HEK293 (cell line): ENCODE results near the gene UNC13A.

Experiments used
- CTCF ChIA-PET: fragments of 350-600 bp; formaldehyde crosslinking; extraction: SDS; loops from one replicate; lab custom pipeline; 2021; ENCODE audit warnings: antibody characterized with exemption; lab: Yijun Ruan, JAX
- POLR2A ChIA-PET: fragments of 300-600 bp; formaldehyde crosslinking; extraction: SDS; loops from one replicate; lab custom pipeline; 2020; ENCODE audit warnings: antibody characterized with exemption, inconsistent platforms; lab: Yijun Ruan, JAX
- H3K27ac ChIP-seq: fragments of 200-500 bp; sonication (Bioruptor generic); 2 replicates; pipeline ENCODE4 v1.5.1; 2014; ENCODE audit warnings: low read depth, low read length, control low read depth, inconsistent platforms; ENCODE audit errors: extremely low read depth
- H3K36me3 ChIP-seq, 2 experiments: fragments of 200-500 bp in 1 of 2; sonication (Bioruptor generic) in 1 of 2; 1 replicate in 1 of 2; 2 replicates in 1 of 2; pipeline ENCODE4 v1.5.1; 2014 to 2017; ENCODE audit warnings: inconsistent platforms in 2 of 2, low read length in 2 of 2; ENCODE audit not compliant: control insufficient read depth in 2 of 2, insufficient read depth in 1 of 2
- H3K4me1 ChIP-seq: fragments of 200-500 bp; sonication (Bioruptor generic); 2 replicates; pipeline ENCODE4 v1.5.1; 2014; ENCODE audit warnings: mild to moderate bottlenecking, low read length, inconsistent platforms; ENCODE audit not compliant: control insufficient read depth, insufficient read depth
- H3K4me3 ChIP-seq: 2 replicates; pipeline ENCODE4 v1.5.1; 2011; ENCODE audit warnings: low read depth, mild to moderate bottlenecking, control low read depth, low read length, moderate library complexity
- H3K9me3 ChIP-seq: fragments of 200-500 bp; sonication (Bioruptor generic); 2 replicates; pipeline ENCODE4 v1.5.1; 2014; ENCODE audit warnings: low read depth, low read length, inconsistent platforms; ENCODE audit not compliant: control insufficient read depth, insufficient read depth
- KLF9 ChIP-seq: fragments of 450-650 bp; formaldehyde crosslinking; IDR thresholded peaks from 2 replicates; pipeline ENCODE4 v1.5.1; 2016; ENCODE audit warnings: missing biosample characterization, missing genetic modification characterization, low read depth
- RBAK ChIP-seq: fragments of 450-650 bp; formaldehyde crosslinking; IDR thresholded peaks from 2 replicates; pipeline ENCODE4 v1.5.1; 2016; ENCODE audit warnings: missing biosample characterization, missing genetic modification characterization
- SCRT1 ChIP-seq: fragments of 450-650 bp; formaldehyde crosslinking; IDR thresholded peaks from 2 replicates; pipeline ENCODE4 v1.5.1; 2016; ENCODE audit warnings: missing biosample characterization, missing genetic modification characterization, borderline replicate concordance
- ZBTB17 ChIP-seq: fragments of 450-650 bp; formaldehyde crosslinking; IDR thresholded peaks from 2 replicates; pipeline ENCODE4 v1.5.1; 2016; ENCODE audit warnings: missing biosample characterization, missing genetic modification characterization
- ZEB2 ChIP-seq: fragments of 450-650 bp; formaldehyde crosslinking; IDR thresholded peaks from 2 replicates; pipeline ENCODE4 v1.5.1; 2016; ENCODE audit warnings: missing biosample characterization, missing genetic modification characterization
- ZNF239 ChIP-seq: fragments of 450-650 bp; formaldehyde crosslinking; IDR thresholded peaks from 2 replicates; pipeline ENCODE4 v1.5.1; 2016; ENCODE audit warnings: missing biosample characterization, missing genetic modification characterization
- ZNF248 ChIP-seq: fragments of 450-650 bp; formaldehyde crosslinking; IDR thresholded peaks from 2 replicates; pipeline ENCODE4 v1.5.1; 2017; ENCODE audit warnings: missing biosample characterization, missing genetic modification characterization
- ZNF366 ChIP-seq: fragments of 450-650 bp; formaldehyde crosslinking; conservative IDR thresholded peaks from 2 replicates; pipeline ENCODE4 v1.5.1; 2016; ENCODE audit warnings: missing biosample characterization, missing genetic modification characterization
- ZNF529 ChIP-seq: fragments of 450-650 bp; formaldehyde crosslinking; IDR thresholded peaks from 2 replicates; pipeline ENCODE4 v1.5.1; 2017; ENCODE audit warnings: missing genetic modification characterization, missing biosample characterization; ENCODE audit not compliant: insufficient replicate concordance
- ZNF548 ChIP-seq: fragments of 450-650 bp; formaldehyde crosslinking; IDR thresholded peaks from 2 replicates; pipeline ENCODE4 v1.5.1; 2016; ENCODE audit warnings: missing biosample characterization, missing genetic modification characterization
- ZNF555 ChIP-seq: fragments of 450-650 bp; formaldehyde crosslinking; conservative IDR thresholded peaks from 2 replicates; pipeline ENCODE4 v1.5.1; 2017; ENCODE audit warnings: missing biosample characterization, mild to moderate bottlenecking, missing genetic modification characterization, inconsistent platforms
- ZNF571 ChIP-seq: fragments of 450-650 bp; formaldehyde crosslinking; IDR thresholded peaks from 2 replicates; pipeline ENCODE4 v1.5.0; 2017; ENCODE audit warnings: missing biosample characterization, missing genetic modification characterization
- ZNF585B ChIP-seq: fragments of 450-650 bp; formaldehyde crosslinking; IDR thresholded peaks from 2 replicates; pipeline ENCODE4 v1.5.1; 2016; ENCODE audit warnings: missing biosample characterization, missing genetic modification characterization
- ZNF624 ChIP-seq: fragments of 450-650 bp; formaldehyde crosslinking; IDR thresholded peaks from 2 replicates; pipeline ENCODE4 v1.5.1; 2017; ENCODE audit warnings: missing biosample characterization, missing genetic modification characterization
- ZNF626 ChIP-seq: fragments of 450-650 bp; sonication (Bioruptor Pico); formaldehyde crosslinking; IDR thresholded peaks from 2 replicates; pipeline ENCODE4 v1.5.1; 2018; ENCODE audit warnings: missing biosample characterization, missing genetic modification characterization, inconsistent platforms
- ZNF654 ChIP-seq: fragments of 450-650 bp; formaldehyde crosslinking; IDR thresholded peaks from 2 replicates; pipeline ENCODE4 v1.5.1; 2016; ENCODE audit warnings: low read depth, missing biosample characterization, missing genetic modification characterization
- ZNF670 ChIP-seq: fragments of 450-650 bp; formaldehyde crosslinking; IDR thresholded peaks from 2 replicates; pipeline ENCODE4 v1.5.1; 2016; ENCODE audit warnings: missing biosample characterization, missing genetic modification characterization, low read depth
- ZNF677 ChIP-seq: fragments of 450-650 bp; IDR thresholded peaks from 2 replicates; pipeline ENCODE4 v1.5.0; 2018; ENCODE audit warnings: missing biosample characterization, mild to moderate bottlenecking, missing genetic modification characterization, moderate library complexity
- TF ChIP-seq, protein P1 (sequence below): fragments of 450-650 bp; formaldehyde crosslinking; IDR thresholded peaks from 2 replicates; pipeline ENCODE4 v1.5.1; 2016; ENCODE audit warnings: missing biosample characterization, missing genetic modification characterization
- TF ChIP-seq, protein P2 (sequence below): fragments of 450-650 bp; formaldehyde crosslinking; IDR thresholded peaks from 2 replicates; pipeline ENCODE4 v1.5.1; 2016; ENCODE audit warnings: missing biosample characterization, missing genetic modification characterization
- TF ChIP-seq, protein P3 (sequence below): fragments of 450-650 bp; formaldehyde crosslinking; IDR thresholded peaks from 2 replicates; pipeline ENCODE4 v1.5.1; 2016; ENCODE audit warnings: missing biosample characterization, missing genetic modification characterization
- TF ChIP-seq, protein P4 (sequence below): fragments of 450-650 bp; formaldehyde crosslinking; IDR thresholded peaks from 2 replicates; pipeline ENCODE4 v1.5.1; 2016; ENCODE audit warnings: missing biosample characterization, missing genetic modification characterization
- TF ChIP-seq, protein P5 (sequence below): fragments of 450-650 bp; formaldehyde crosslinking; IDR thresholded peaks from 2 replicates; pipeline ENCODE4 v1.5.1; 2016; ENCODE audit warnings: missing biosample characterization, missing genetic modification characterization
- TF ChIP-seq, protein P6 (sequence below): sonication (generic); formaldehyde crosslinking; IDR thresholded peaks from 2 replicates; pipeline ENCODE4 v1.8.1; 2022; ENCODE audit warnings: mild to moderate bottlenecking, moderate library complexity, missing genetic modification reagents
- TF ChIP-seq, protein P7 (sequence below): fragments of 450-650 bp; formaldehyde crosslinking; IDR thresholded peaks from 2 replicates; pipeline ENCODE4 v1.5.1; 2017; ENCODE audit warnings: missing biosample characterization, missing genetic modification characterization

Gene UNC13A

DNA sequence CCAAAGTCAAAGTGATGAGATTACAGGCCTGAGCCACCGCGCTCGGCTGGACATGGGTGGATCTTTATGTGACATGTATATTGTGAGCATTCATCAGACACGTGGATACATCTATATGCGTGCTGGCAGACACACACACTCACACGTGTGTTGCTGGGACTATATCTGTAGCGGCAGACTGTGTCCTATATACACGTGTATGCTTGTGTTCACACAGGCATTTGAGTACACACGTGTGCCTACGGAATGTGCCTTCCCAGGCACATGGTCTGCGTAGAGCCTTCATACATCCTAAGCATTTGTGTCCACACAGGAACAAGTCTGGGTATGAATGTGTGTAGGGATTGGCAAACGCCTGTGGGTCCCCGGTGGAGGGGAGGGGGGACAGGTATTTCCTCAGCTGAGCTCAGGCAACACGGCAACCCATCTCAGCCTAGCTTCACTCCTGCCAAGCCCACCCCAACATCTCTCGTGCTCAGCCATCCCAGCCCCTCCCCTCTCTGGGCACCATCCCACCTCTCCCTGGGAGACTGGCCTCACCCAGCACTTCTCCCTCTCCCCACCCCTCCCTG, 2.6 kb downstream of the UNC13A start (continued):
- TF ChIP-seq ZNF626 (no peak), SCRT1 (tag by site-specific recombination) (no peak), ZEB2 (tag by site-specific recombination) (no peak), ZNF529 (tag by site-specific recombination) (no peak), ZNF585B (tag by site-specific recombination) (no peak)

DNA sequence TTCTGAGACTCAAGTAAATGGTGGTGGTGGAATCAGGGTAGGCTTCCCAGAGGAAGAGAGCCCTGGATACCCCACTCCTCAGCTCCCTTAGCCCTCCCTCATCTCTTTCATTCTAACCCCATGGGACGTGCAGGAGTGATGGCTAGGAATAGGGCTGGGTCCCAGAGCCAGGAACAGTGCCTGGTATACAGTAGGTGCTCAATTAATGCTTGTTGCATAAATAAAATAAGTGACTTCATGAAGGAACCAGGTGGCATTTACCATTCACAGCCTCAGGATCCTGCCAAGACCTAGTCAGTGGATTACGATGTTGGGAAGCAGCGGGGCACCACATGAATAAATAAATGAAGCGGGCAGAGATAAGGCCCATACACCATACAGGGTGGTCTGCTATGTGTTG, 3.9 kb downstream of the UNC13A start:
- CTCF ChIA-PET: interaction anchor here (2.0 kb wide), 1 partner anchor 20 kb away, joined by 5 read pairs; no protein-coding TSS in a partner anchor
- H3K4me1 ChIP-seq: no peaks in the 10 kb centered on the region
- no peak overlapping the region for H3K27ac ChIP-seq
- TF ChIP-seq RBAK (tag by site-specific recombination) (no peak), ZNF366 (tag by site-specific recombination) (no peak), ZNF670 (tag by site-specific recombination) (no peak), ZNF571 (tag by site-specific recombination) (no peak), ZNF248 (tag by site-specific recombination) (no peak), ZNF548 (tag by site-specific recombination) (no peak), ZNF555 (tag by site-specific recombination) (no peak), ZNF654 (no peak), ZNF624 (no peak), ZBTB17 (tag by site-specific recombination) (no peak), ZNF677 (no peak), KLF9 (tag by site-specific recombination) (no peak), ZNF239 (no peak)
- TF ChIP-seq, protein P1, sequence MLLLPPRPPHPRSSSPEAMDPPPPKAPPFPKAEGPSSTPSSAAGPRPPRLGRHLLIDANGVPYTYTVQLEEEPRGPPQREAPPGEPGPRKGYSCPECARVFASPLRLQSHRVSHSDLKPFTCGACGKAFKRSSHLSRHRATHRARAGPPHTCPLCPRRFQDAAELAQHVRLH: no peak
- TF ChIP-seq, protein P2, sequence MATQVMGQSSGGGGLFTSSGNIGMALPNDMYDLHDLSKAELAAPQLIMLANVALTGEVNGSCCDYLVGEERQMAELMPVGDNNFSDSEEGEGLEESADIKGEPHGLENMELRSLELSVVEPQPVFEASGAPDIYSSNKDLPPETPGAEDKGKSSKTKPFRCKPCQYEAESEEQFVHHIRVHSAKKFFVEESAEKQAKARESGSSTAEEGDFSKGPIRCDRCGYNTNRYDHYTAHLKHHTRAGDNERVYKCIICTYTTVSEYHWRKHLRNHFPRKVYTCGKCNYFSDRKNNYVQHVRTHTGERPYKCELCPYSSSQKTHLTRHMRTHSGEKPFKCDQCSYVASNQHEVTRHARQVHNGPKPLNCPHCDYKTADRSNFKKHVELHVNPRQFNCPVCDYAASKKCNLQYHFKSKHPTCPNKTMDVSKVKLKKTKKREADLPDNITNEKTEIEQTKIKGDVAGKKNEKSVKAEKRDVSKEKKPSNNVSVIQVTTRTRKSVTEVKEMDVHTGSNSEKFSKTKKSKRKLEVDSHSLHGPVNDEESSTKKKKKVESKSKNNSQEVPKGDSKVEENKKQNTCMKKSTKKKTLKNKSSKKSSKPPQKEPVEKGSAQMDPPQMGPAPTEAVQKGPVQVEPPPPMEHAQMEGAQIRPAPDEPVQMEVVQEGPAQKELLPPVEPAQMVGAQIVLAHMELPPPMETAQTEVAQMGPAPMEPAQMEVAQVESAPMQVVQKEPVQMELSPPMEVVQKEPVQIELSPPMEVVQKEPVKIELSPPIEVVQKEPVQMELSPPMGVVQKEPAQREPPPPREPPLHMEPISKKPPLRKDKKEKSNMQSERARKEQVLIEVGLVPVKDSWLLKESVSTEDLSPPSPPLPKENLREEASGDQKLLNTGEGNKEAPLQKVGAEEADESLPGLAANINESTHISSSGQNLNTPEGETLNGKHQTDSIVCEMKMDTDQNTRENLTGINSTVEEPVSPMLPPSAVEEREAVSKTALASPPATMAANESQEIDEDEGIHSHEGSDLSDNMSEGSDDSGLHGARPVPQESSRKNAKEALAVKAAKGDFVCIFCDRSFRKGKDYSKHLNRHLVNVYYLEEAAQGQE: no peak
- TF ChIP-seq, protein P3, sequence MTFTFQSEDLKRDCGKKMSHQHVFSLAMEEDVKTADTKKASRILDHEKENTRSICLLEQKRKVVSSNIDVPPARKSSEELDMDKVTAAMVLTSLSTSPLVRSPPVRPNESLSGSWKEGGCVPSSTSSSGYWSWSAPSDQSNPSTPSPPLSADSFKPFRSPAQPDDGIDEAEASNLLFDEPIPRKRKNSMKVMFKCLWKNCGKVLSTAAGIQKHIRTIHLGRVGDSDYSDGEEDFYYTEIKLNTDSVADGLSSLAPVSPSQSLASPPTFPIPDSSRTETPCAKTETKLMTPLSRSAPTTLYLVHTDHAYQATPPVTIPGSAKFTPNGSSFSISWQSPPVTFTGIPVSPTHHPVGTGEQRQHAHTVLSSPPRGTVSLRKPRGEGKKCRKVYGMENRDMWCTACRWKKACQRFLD: no peak
- TF ChIP-seq, protein P4, sequence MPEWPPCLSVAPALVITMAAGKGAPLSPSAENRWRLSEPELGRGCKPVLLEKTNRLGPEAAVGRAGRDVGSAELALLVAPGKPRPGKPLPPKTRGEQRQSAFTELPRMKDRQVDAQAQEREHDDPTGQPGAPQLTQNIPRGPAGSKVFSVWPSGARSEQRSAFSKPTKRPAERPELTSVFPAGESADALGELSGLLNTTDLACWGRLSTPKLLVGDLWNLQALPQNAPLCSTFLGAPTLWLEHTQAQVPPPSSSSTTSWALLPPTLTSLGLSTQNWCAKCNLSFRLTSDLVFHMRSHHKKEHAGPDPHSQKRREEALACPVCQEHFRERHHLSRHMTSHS (tag by site-specific recombination): no peak
- TF ChIP-seq, protein P5, sequence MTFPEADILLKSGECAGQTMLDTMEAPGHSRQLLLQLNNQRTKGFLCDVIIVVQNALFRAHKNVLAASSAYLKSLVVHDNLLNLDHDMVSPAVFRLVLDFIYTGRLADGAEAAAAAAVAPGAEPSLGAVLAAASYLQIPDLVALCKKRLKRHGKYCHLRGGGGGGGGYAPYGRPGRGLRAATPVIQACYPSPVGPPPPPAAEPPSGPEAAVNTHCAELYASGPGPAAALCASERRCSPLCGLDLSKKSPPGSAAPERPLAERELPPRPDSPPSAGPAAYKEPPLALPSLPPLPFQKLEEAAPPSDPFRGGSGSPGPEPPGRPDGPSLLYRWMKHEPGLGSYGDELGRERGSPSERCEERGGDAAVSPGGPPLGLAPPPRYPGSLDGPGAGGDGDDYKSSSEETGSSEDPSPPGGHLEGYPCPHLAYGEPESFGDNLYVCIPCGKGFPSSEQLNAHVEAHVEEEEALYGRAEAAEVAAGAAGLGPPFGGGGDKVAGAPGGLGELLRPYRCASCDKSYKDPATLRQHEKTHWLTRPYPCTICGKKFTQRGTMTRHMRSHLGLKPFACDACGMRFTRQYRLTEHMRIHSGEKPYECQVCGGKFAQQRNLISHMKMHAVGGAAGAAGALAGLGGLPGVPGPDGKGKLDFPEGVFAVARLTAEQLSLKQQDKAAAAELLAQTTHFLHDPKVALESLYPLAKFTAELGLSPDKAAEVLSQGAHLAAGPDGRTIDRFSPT (tag by site-specific recombination): no peak
- TF ChIP-seq, protein P6, sequence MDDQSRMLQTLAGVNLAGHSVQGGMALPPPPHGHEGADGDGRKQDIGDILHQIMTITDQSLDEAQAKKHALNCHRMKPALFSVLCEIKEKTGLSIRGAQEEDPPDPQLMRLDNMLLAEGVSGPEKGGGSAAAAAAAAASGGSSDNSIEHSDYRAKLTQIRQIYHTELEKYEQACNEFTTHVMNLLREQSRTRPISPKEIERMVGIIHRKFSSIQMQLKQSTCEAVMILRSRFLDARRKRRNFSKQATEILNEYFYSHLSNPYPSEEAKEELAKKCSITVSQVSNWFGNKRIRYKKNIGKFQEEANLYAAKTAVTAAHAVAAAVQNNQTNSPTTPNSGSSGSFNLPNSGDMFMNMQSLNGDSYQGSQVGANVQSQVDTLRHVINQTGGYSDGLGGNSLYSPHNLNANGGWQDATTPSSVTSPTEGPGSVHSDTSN (CRISPR knock-in tag): no peak
- TF ChIP-seq, protein P7, sequence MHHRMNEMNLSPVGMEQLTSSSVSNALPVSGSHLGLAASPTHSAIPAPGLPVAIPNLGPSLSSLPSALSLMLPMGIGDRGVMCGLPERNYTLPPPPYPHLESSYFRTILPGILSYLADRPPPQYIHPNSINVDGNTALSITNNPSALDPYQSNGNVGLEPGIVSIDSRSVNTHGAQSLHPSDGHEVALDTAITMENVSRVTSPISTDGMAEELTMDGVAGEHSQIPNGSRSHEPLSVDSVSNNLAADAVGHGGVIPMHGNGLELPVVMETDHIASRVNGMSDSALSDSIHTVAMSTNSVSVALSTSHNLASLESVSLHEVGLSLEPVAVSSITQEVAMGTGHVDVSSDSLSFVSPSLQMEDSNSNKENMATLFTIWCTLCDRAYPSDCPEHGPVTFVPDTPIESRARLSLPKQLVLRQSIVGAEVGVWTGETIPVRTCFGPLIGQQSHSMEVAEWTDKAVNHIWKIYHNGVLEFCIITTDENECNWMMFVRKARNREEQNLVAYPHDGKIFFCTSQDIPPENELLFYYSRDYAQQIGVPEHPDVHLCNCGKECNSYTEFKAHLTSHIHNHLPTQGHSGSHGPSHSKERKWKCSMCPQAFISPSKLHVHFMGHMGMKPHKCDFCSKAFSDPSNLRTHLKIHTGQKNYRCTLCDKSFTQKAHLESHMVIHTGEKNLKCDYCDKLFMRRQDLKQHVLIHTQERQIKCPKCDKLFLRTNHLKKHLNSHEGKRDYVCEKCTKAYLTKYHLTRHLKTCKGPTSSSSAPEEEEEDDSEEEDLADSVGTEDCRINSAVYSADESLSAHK: no peak
- H3K36me3 ChIP-seq: no peaks in the 10 kb centered on the region
- no peak overlapping the region for H3K4me3 ChIP-seq
- H3K9me3 ChIP-seq: no peaks in the 10 kb centered on the region
- POLR2A ChIA-PET: no interaction called here
